Ammon's horn (tissue), 1 donor: ENCODE results near the gene SORD.
"Not testable (repeated sequence)": the region's sequence is repeated elsewhere in the genome, so short reads cannot be mapped to it uniquely, and the experiment has no call there.

Source experiments
- DNase-seq: peaks from one replicate; pipeline ENCODE4 v3.0.0-alpha.2; 2016; ENCODE audit warnings: low spot score

The SORD gene

DNA sequence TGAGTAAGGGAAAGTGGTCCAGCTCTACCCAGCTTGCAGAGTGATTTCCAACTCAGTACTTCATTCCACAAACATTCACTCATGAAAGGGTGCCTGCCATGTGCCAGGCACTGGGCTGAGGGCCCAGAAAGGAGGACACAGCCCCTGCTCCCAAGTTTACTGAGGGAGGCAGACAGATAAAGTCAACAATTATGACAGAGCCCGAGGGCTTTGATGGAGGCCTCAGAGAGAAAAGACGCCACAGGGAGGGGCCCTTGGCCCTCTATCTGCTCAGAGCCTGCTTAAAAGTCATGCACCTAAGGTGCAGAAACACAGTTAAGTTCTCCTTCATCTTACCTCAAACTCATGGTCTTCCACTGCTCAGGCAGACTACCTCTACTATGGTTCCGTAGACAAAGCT, 1.7 kb downstream of the SORD start:
- not testable (repeated sequence) for DNase-seq

DNA sequence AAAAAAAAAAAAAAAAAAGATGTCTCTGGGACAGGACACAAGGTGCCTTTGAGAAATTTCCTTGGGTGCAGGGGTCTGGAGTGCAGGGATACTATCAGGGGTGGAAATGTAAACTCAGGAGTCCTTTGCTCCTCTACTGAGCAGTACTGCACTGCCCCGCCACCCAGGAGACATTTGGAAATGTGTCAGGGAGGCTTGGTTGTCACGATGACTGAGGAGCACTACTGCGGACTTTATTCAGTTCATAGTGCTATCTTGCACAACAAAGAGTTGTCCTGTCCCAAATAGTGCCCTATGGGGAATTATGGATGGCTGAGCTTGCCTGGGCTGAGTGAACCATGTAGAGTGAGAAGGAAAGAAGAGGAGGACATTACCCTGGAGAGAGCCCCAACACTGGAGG, 2.6 kb downstream of the SORD start:
- not testable (repeated sequence) for DNase-seq

DNA sequence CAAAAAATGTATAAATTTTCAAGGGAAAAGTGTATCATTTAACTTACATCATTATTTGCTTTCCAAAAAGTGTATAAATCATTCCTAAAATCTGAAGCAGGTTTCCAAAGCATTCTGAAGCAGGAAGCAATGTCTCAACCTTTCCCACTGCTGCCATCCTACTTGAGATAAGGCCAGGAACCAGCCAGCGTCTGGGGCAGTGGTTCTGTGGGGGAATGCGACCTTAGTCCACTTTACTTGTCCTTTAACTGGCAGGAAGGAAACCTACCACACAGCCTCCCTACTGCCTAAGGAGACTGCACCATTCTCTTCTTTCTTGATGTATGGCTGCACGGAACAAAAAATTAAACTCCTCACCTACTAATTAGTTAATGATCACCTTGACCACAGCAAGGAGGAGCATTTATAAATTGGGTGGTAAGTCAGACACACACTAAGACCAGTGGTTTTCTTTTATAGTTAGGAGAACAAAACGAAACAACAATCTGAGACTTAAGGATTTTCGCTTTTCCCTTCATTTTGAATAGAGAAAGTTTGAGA, 3.7 kb downstream of the SORD start:
- DNase-seq, result no peak

DNA sequence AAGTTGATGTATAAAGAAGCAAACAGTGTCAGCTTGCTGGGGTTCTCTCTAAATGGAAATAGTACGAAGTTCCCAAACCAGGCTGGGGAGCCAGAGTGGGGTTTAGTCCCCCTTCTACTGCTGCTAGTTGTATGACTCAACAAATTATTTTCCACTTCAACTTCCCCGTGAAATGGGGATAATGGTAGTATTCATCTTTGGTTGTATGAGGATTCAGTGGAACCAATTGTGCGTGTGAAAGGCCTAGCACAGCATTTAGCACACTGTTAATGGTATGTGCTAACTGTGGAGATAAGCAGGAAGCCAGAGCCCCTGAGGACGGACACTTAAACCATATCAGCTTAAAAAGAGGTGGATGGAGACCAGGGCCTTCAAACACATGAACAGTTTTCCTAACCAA, 4.2 kb downstream of the SORD start:
- DNase-seq, result no peak

DNA sequence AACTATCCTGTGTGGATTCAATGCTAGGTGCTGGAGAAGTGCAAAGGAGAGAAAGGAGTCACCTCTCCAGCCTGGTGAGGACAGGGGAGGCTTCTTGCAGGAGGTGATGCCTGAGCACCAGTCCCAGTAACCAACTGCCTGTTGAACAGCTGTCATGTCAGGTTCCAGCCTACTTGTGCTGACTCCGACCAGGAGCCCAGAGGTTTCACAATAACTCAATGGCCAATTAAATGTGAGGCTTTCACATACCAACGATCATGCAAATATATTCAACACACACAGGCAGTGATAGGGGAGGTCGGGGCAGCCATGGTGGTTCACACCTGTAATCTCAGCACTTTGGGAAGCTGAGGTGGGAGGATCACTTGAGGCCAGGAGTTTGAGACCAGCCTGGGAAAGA, 7.7 kb downstream of the SORD start:
- DNase-seq, result no peak

DNA sequence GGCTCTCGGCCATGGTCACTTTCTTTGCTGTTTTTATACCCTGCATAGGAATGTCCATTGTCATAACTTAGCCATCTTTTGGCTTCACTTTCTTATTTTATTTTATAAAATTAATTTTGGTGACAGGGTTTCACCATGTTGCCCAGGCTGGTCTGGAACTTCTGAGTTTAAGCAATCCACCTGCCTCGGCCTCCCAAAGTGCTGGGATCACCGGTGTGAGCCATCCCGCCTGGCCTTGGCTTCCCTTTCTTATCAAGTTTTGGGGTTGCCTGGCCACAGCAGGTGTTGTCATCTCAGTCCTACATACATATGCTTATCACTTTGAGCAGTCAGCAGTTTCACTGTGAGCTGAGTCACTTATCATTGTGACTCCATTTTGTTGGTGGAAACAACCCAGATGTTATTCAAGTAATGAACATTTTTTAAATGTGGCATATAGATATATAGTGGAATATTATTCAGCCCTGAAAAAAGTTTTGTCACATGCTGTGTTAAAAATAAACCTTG, 8.6 kb downstream of the SORD start:
- DNase-seq, result not testable (repeated sequence)

DNA sequence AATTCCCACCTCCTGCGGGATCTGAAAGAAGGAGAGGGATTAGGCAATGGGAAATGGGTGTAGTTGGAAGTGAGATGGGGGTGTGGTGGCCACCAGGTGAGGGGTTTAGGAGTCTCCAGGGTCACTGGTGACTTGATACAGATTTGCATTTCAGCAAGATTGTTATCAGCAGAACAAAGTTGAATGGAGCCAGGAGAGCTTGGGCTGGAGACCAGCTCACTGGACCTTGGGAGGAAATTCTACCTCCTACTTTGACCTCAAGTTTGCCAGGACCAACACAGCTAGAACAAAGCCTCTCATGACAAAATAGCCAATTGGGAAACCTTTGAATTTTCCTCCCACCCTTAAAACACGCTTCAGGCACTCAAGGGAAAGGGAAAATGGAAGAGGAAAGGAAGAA, 9.5 kb downstream of the SORD start:
- DNase-seq, result not testable (repeated sequence)

DNA sequence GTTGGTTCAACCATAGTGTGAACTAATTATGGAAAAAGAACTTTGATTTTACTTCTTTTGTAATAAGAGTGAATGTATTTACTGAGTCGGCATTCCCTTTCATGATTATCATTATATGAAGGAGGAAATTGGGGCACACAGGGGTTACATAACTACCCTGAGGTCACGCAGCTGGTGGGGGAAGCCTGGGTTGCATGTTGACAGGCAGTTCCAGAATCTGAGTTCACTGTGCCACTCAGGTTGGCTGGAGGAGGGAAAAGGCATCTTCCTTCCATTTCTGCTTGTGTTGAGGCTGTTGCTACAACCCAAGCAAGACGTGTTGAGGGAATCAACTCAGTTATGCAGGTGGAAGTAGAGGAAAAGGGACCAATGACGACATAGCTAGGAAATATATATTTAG, 11.1 kb downstream of the SORD start:
- not testable (repeated sequence) for DNase-seq

DNA sequence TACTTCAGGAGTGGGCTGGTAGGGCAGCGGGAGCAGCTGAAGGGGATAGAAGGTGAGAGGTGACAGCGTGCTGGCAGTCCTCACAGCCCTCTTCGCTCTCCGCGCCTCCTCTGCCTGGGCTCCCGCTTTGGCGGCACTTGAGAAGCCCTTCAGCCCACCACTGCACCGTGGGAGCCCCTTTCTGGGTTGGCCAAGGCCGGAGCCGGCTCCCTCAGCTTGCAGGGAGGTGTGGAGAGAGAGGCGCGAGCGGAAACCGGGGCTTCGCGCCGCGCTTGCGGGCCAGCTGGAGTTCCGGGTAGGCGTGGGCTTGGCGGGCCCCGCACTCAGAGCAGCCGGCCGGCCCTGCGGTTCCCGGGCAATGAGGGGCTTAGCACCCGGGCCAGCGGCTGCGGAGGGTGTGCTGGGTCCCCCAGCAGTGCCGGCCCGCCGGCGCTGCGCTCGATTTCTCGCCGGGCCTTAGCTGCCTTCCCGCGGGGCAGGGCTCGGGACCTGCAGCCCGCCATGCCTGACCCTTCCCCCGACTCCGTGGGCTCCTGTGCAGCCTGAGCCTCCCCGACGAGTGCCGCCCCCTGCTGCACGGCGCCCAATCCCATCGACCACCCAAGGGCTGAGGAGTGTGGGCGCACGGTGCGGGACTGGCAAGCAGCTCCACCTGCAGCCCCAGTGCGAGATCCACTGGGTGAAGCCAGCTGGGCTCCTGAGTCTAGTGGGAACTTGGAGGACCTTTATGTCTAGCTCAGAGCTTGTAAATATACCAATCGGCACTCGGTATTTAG, 11.8 kb downstream of the SORD start:
- not testable (repeated sequence) for DNase-seq

DNA sequence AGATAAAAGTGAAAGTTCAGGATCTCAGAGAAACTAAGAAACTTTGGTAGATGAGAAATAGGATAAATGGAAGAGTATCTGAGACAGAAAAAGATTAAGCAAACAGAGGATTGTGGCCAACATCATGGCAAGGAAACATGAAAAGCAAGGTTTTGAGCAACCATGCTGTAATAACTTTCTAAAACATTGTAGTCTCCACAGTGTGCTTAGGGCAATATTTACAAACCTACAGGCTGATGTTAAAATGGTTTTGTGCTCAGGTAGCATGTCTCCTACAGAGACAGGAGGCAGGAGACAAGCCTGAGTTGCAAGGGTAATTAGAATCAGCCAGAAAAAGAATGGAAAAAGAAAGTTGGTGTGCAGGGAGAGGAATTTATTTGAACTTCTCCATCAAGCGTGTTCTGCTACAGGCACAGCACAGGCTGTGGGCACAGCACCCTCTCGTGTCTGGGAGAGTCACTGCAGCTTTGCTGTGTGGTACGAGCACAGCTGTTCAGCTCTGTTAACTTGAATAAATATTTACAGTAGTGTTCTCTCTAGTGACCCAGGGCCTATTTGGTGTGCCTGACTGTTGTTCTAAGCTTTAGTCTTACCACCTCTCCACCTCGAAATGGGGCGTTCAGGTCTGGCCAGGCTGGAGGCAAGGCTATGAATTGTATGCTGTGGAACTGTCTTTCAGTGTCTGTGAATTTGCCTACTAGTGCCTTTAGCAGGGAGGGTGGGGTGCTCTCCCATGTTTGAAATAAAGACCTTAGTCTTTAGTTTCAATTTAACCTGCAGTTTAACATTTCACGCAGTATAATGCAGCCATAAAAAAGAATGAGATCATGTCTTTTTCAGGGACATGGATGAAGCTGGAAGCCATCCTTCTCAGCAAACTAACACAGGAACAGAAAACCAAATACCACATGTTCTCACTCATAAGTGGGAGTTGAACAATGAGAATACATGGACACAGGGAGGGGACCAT, 14.1 kb downstream of the SORD start:
- DNase-seq, result peak; percentile 89

DNA sequence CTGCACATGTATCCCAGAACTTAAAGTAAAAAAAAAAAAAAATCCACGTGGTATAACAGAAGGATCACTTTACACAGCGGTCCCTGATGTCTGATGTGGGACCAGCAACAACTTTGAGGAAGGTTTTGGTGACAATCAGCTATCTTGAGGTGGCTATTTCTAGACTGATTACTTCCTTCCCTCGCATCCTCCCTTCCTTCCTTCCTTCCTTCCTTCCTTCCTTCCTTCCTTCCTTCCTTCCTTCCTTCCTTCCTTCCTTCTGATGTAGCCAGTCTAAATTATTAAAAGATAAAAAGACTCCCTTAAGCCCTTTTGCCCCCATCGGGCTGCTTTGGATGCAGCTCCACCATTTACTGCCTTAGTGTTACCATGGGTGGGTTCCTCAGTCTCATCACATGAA, 14.9 kb downstream of the SORD start:
- no peak for DNase-seq

DNA sequence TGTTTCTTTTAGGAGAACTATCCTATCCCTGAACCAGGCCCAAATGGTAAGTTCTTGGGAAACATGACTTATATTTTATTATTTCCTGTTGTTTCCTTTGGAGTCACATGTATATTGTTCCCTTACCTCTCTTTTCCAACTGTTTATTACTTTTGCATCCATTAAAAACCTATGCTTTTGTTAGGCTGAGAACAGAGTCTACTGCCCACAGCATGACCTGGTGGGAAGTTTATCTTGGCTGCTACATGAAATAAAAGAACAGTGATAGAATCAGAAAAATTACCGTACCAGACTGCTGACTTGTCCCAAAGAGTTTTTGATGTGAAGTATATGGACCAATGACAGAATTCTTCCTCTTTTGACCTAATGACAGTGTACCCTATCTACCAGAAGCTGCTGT, 17.4 kb downstream of the SORD start:
- DNase-seq, result not testable (repeated sequence)

DNA sequence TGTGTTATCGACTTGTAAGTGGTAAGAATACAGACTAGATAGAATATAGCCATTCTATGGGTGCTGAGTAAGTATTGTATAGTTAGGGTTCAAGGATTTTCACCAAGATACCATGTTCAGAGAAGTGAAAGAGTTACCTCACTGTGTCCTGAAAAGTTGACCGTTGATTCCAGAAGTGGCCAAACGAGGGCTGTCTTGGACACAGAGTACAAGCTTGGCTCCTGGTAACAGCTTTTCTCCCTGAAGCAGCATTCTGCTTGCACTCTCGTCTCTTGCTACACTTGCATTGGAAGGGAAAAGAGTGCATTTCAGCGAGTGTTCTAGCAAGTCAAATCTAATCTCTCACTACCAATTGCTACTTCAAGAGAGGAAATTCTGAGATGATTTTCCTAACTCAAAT, 18.5 kb downstream of the SORD start:
- DNase-seq, result peak; percentile 20

DNA sequence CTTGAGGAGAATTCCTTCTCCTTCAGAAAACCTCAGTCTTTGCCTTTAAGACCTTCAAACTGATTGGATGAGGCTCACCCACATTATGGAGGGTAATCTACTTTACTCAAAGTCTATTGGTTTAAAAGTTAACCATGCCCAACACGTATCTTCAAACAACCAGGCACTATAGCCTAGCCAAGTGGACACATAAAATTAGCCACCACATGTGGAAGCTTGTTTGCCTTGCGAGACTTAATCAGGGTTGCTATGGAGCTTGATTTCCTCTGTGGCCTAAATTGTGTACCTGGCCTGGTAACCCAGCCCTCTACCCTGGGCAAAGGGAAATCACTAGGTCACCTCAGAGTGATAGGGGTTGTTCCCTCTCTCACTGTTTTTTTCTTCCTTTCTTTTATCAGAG, 19.9 kb downstream of the SORD start:
- not testable (repeated sequence) for DNase-seq

DNA sequence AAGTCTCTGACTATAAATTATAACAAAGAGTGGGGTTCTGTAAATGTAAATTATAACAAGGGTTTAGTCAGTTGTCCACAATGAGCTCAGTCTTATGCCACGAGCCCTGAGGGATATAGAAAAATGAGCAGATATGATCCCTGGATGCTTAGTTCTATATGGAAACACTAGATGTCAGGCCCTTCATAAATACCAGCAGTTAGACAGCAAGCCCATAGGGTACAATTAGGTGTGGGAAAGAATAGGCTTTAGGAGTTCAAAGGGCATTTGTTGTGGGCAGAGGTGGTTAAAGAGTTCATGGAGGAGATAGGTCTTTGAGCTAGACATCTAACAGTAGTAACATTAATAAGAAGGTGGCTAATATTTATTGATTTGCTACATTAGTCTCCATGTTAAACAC, 21.3 kb downstream of the SORD start:
- not testable (repeated sequence) for DNase-seq

DNA sequence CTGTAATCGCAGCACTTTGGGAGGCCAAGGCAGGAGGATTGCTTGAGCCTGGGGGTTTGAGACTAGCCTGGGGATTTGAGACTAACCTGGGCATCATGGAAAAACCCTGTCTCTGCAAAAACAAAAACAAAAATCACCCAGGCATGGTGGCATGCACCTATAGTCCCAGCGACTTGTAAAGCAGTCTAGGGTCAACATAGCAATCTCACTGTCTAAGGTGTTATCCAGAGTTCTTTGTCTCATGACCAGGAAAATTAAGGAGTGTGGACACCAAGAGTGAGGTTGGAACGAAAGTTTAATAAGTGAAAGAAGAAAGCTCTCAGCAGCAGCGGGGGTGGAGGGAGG, 25.4 kb downstream of the SORD start:
- not testable (repeated sequence) for DNase-seq

DNA sequence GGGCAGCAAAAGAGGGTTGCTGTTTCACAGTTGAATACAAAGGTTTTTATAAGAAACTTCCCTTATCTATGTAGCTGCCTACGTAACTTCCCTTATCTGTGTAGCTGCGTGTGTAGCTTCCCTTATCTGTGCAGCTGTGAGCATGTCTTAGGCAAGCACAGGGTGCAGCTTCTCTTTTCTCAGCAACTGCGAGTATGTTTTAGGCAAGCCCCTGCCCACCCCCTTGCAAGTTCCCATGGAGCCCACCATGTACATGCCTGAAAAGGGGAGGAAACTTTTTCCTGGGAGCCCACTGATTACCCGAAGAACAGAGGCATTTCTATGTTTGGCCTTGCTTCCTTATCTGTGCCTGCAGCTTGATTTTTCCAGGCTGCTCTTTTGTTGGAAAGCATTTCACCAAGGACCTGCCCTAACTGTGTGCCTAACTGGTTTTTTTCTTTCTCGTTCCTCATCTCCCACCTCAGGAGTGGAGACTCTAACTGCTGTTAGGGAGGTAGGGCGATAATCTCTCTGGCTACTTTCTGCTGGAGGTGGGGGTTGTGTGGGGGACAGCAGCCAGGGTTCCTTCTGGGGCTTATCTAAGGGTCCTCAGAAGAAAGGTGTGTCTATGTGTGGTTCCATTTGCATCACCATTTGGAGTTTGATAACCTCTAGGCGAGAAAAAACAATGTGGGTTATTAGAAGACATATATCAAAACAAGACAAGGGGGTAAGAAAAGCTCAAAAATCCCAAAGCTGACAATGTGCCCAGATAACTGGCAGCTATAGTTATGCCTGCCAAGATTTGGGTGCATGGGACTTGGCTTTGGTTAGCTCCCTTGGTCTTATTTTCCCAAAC, 26.0 kb downstream of the SORD start:
- DNase-seq, result peak; percentile 71

DNA sequence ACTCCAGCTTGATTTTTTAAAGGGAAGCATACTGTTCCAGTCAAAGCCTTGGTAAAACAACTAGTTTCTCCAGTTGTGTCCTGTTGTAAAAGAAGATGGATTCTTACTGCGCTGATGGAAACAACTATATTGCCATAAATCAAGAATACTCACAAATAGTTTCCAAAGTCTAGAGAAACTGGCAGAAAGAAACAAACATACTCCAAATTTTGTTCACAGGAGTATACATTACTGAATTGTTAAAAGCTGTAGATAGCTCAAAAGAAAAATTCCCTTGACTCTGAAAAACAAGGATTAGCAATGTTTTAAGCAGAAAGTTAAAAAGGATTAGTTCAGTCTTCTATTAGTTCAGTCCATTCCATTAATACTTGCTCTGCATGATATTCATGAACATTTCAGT, 27.6 kb downstream of the SORD start:
- no peak for DNase-seq

DNA sequence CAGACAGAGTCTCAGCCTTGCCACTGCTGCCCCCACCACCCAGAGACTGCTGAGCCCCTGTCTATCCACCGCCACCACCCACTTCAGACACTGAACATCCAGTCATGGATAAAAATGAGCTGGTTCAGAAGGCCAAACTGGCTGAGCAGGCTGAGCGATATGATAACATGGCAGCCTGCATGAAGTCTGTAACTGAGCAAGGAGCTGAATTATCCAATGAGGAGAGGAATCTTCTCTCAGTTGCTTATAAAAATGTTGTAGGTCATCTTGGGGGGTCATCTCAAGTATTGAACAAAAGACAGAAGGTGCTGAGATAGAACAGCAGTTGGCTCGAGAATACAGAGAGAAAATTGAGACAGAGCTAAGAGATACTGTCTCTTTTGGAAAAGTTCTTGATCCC, 29.7 kb downstream of the SORD start:
- DNase-seq, result not testable (repeated sequence)

DNA sequence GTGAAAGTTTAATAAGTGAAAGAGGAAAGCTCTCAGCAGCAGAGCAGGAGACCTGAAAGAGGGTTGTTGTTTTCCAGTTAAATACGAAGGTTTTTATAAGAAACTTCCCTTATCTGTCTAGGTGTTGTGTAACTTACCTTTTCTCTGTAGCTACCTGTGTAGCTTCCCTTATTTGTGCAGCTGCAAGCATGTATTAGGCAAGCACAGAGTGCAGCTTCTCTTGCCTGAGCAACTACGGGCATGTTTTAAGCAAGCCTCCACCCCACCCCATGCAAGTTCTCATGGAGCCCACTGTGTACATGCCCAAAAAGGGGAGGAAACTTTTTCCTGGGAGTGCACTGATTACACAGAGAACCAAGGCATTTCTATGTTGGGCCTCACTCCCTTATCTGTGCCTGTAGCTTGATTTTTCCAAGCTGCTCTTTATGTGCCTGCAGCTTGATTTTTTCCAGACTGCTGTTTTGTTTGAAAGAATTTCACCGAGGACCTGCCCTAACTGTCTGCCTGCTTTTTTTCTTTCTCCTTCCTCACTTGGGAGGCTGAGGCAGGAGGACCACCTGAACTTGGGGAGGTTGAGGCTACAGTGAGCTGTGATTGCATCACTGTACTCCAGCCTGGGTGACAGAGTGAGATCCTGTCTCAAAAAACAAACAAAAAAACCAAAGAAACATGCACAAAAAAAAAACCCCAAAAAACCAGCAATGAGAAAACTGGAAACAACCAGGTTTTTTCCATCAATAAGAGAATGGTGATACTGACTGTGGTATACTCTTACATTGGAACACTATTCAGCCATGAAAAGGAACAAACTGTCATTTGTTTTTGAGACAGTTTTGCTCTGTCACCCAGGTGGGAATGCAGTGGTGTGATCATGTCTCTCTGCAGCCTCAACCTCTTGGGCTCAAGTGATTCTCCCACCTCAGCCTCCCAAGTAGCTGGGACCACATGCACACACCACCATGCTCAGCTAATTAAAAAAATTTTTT, 36.0 kb downstream of the SORD start:
- DNase-seq, result not testable (repeated sequence)
